CD14-positive monocyte (primary cell): ENCODE data around the gene OR4D1. TPM values are rescaled to one million over a fixed set of nuclear protein-coding genes. Genes with fewer than 3 reads are reported as not detected.

Source experiments
- DNase-seq, 3 donors: peaks; one replicate each; pipeline ENCODE4 v3.0.0-alpha.2; 2011 to 2022
- H2AFZ ChIP-seq: 2 replicates; pipeline ENCODE4 v1.6.0; 2012; ENCODE audit warnings: mild to moderate bottlenecking, low read depth, low read length, inconsistent platforms; ENCODE audit not compliant: insufficient read depth, poor library complexity, severe bottlenecking
- H3K27ac ChIP-seq, 2 donors: 1 replicate in 1 of 2; 2 replicates in 1 of 2; pipeline ENCODE4 v1.5.1; 2012 to 2013; ENCODE audit warnings: low read length in 2 of 2, control low read depth in 1 of 2, inconsistent platforms in 1 of 2, low read depth in 1 of 2, mild to moderate bottlenecking in 1 of 2
- H3K27me3 ChIP-seq, 2 donors: one replicate each; pipeline versions ENCODE4 v1.6.0 to v1.6.1; 2011 to 2013; ENCODE audit warnings: low read length in 2 of 2; ENCODE audit not compliant: control insufficient read depth in 2 of 2, insufficient read depth in 2 of 2
- H3K36me3 ChIP-seq, 2 donors: replicated peaks in 1 of 2; 1 replicate in 1 of 2; 2 replicates in 1 of 2; pipeline versions ENCODE4 v1.5.1 to v1.6.1; 2012 to 2013; ENCODE audit warnings: low read length in 2 of 2, control low read depth in 1 of 2, inconsistent platforms in 1 of 2, mild to moderate bottlenecking in 1 of 2; ENCODE audit not compliant: insufficient read depth in 2 of 2, control insufficient read depth in 1 of 2
- H3K4me1 ChIP-seq, 2 donors: 1 replicate in 1 of 2; 2 replicates in 1 of 2; pipeline versions ENCODE4 v1.5.1 to v1.6.1; 2012 to 2013; ENCODE audit warnings: low read length in 2 of 2, control low read depth in 1 of 2, inconsistent platforms in 1 of 2, mild to moderate bottlenecking in 1 of 2, moderate library complexity in 1 of 2; ENCODE audit not compliant: insufficient read depth in 2 of 2, control insufficient read depth in 1 of 2
- H3K4me2 ChIP-seq: replicated peaks from 2 replicates; pipeline ENCODE3; 2012; ENCODE audit warnings: low read length, moderate library complexity, mild to moderate bottlenecking; ENCODE audit not compliant: poor library complexity, severe bottlenecking; ENCODE audit errors: extremely low read depth
- H3K4me3 ChIP-seq, 3 experiments: fragments of 200-600 bp in 1 of 3; sonication (generic) in 1 of 3; replicated peaks in 1 of 3; 1 replicate in 2 of 3; 2 replicates in 1 of 3; pipeline ENCODE4 v1.5.1; 2011 to 2013; ENCODE audit warnings: low read length in 3 of 3, mild to moderate bottlenecking in 3 of 3, control low read depth in 2 of 3, low read depth in 2 of 3, inconsistent platforms in 1 of 3, moderate library complexity in 1 of 3
- H3K79me2 ChIP-seq: 2 replicates; pipeline ENCODE4 v1.6.0; 2012; ENCODE audit warnings: mild to moderate bottlenecking, control low read depth, inconsistent platforms, low read length, moderate library complexity; ENCODE audit not compliant: insufficient read depth
- H3K9ac ChIP-seq: 2 replicates; pipeline ENCODE4 v1.6.0; 2017; ENCODE audit warnings: low read length, mild to moderate bottlenecking; ENCODE audit not compliant: insufficient read depth, poor library complexity, severe bottlenecking
- H3K9me3 ChIP-seq, 2 donors: replicated peaks in 1 of 2; 1 replicate in 1 of 2; 2 replicates in 1 of 2; pipeline versions ENCODE4 v1.5.1 to v1.6.1; 2012 to 2013; ENCODE audit warnings: low read length in 2 of 2, control low read depth in 1 of 2; ENCODE audit not compliant: control insufficient read depth in 1 of 2, insufficient read depth in 1 of 2
- H4K20me1 ChIP-seq: 2 replicates; pipeline ENCODE4 v1.6.0; 2012; ENCODE audit warnings: mild to moderate bottlenecking, low read length, control low read depth, moderate library complexity; ENCODE audit not compliant: insufficient read depth
- H3K27ac Mint-ChIP-seq, 7 donors: one replicate each; pipeline ENCODE4 v1.8.0; 2020; ENCODE audit warnings: mild to moderate bottlenecking in 7 of 7, mixed read lengths in 7 of 7, moderate library complexity in 6 of 7, inconsistent platforms in 2 of 7
- H3K27me3 Mint-ChIP-seq, 3 donors: one replicate each; pipeline ENCODE4 v1.8.0; 2021 to 2022; ENCODE audit warnings: low read depth in 3 of 3, mild to moderate bottlenecking in 3 of 3, mixed read lengths in 3 of 3, moderate library complexity in 3 of 3, inconsistent platforms in 1 of 3
- H3K36me3 Mint-ChIP-seq, 2 donors: one replicate each; pipeline ENCODE4 v1.8.0; 2020; ENCODE audit warnings: mixed read lengths in 2 of 2, inconsistent platforms in 1 of 2, mild to moderate bottlenecking in 1 of 2
- H3K4me1 Mint-ChIP-seq: one replicate; pipeline ENCODE4 v1.8.0; 2020; ENCODE audit warnings: mild to moderate bottlenecking, mixed read lengths
- H3K4me3 Mint-ChIP-seq, 2 donors: one replicate each; pipeline ENCODE4 v1.8.0; 2020; ENCODE audit warnings: mild to moderate bottlenecking in 2 of 2, mixed read lengths in 2 of 2, moderate library complexity in 1 of 2
- H3K9me3 Mint-ChIP-seq, 7 donors: one replicate each; pipeline ENCODE4 v1.8.0; 2020 to 2022; ENCODE audit warnings: mixed read lengths in 7 of 7, mild to moderate bottlenecking in 6 of 7, moderate library complexity in 6 of 7, inconsistent platforms in 2 of 7
- WGBS: methylation state at CpG from one replicate; pipeline ENCODE4 v1.1.5; 2013; ENCODE audit warnings: missing lambda C conversion rate; ENCODE audit not compliant: insufficient coverage; 5-methylcytosine and 5-hydroxymethylcytosine counted together
- intact Hi-C, 2 donors: fragments of 100-400 bp; cut with micrococcal nuclease; formaldehyde crosslinking; loops; one replicate each; pipeline versions ENCODE4 v1.15.0 to v1.15.1; 2023
- polyA plus RNA-seq, 3 donors: library from polyadenylated mRNA; depleted of rRNA in 1 of 3; unstranded in 2 of 3; stranded (reverse) in 1 of 3; fragments of 300-500 nt in 2 of 3; fragments of >200 nt in 1 of 3; fragmentation: Illumina TruSeq in 2 of 3; gene quantifications; 1 replicate in 2 of 3; 2 replicates in 1 of 3; pipeline ENCODE4 v1.2.3, GENCODE V29; 2012 to 2021
- TF ChIP-seq, protein P1 (sequence below): fragments of 200-600 bp; IDR thresholded peaks from one replicate; pipeline ENCODE4 v1.8.0; 2022; ENCODE audit warnings: antibody characterized with exemption, mild to moderate bottlenecking

The OR4D1 gene
- polyA plus RNA-seq, 3 donors, result 0.03 TPM; not detected in 2

DNA sequence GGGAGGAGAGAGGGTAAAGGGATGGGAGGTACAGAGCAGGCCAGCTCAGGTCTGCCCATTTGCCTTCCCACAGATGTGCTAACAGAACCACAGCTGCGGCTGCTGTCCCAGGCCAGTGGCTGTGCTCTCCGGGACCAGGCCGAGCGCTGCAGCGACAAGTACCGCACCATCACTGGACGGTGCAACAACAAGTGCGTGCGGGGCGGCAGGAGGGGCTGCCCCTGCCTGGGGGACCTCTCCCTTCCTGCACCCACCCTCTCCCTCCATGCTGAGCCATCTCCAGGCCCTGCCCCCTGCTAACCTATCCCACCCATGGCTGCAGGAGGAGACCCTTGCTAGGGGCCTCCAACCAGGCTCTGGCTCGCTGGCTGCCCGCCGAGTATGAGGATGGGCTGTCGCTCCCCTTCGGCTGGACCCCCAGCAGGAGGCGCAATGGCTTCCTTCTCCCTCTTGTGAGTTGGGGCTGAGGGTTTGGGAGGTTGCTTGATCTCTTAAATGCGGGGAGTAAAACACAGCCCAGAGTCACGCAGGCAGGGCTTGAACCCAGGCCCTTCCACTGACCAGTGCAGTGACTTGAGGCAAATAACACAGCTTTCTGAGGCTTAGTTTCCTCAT is 45.6 kb downstream of the OR4D1 start:
- 89% methylated on average over 15 of the region's 18 CpGs for WGBS
- Mint-ChIP-seq H3K27me3 (peaks cover 24 to 36% (median 27%) of the 10 kb centered on the region in 3 donors), H3K9me3 (peaks cover 0 to 2% (median 0%) of the 10 kb centered on the region in 7 donors), H3K36me3 (no peaks in the 10 kb centered on the region), H3K4me3 (no peak overlapping the region), H3K4me1 (peaks cover 5% of the 10 kb centered on the region), H3K27ac (no peak overlapping the region)
- H3K4me1 ChIP-seq, result no peaks in the 10 kb centered on the region
- no peak overlapping the region for H3K9ac ChIP-seq
- no peaks in the 10 kb centered on the region for H4K20me1 ChIP-seq
- no peaks in the 10 kb centered on the region for H3K36me3 ChIP-seq
- intact Hi-C loops, result no loop called here
- no peak overlapping the region for H2AFZ ChIP-seq
- no peak overlapping the region for H3K4me2 ChIP-seq
- H3K27ac ChIP-seq, result no peak overlapping the region
- H3K79me2 ChIP-seq, result no peaks in the 10 kb centered on the region
- no peaks in the 10 kb centered on the region for H3K9me3 ChIP-seq
- no peaks in the 10 kb centered on the region for H3K27me3 ChIP-seq
- H3K4me3 ChIP-seq, result no peak overlapping the region
- DNase-seq, result no peak
- TF ChIP-seq, protein P1, sequence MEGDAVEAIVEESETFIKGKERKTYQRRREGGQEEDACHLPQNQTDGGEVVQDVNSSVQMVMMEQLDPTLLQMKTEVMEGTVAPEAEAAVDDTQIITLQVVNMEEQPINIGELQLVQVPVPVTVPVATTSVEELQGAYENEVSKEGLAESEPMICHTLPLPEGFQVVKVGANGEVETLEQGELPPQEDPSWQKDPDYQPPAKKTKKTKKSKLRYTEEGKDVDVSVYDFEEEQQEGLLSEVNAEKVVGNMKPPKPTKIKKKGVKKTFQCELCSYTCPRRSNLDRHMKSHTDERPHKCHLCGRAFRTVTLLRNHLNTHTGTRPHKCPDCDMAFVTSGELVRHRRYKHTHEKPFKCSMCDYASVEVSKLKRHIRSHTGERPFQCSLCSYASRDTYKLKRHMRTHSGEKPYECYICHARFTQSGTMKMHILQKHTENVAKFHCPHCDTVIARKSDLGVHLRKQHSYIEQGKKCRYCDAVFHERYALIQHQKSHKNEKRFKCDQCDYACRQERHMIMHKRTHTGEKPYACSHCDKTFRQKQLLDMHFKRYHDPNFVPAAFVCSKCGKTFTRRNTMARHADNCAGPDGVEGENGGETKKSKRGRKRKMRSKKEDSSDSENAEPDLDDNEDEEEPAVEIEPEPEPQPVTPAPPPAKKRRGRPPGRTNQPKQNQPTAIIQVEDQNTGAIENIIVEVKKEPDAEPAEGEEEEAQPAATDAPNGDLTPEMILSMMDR, result no peak

- no peak overlapping the region for H2AFZ ChIP-seq
- H3K36me3 Mint-ChIP-seq, result no peaks in the 10 kb centered on the region
- H3K27ac Mint-ChIP-seq, result no peak overlapping the region
- no peak overlapping the region for H3K27ac ChIP-seq
- H3K27me3 Mint-ChIP-seq, result peaks cover 17 to 40% (median 26%) of the 10 kb centered on the region in 3 donors
- H4K20me1 ChIP-seq, result no peaks in the 10 kb centered on the region
- TF ChIP-seq, protein P1, result no peak
- peaks cover 0 to 2% (median 0%) of the 10 kb centered on the region in 7 donors for H3K9me3 Mint-ChIP-seq
- peaks cover 6% of the 10 kb centered on the region for H3K4me1 Mint-ChIP-seq
- H3K9me3 ChIP-seq, result no peaks in the 10 kb centered on the region
- WGBS, result 100% methylated on average over 2 of the region's 5 CpGs
- no peaks in the 10 kb centered on the region for H3K4me1 ChIP-seq
- intact Hi-C loops, result no loop called here
- no peaks in the 10 kb centered on the region for H3K79me2 ChIP-seq
- no peak overlapping the region for H3K4me3 Mint-ChIP-seq
- no peaks in the 10 kb centered on the region for H3K27me3 ChIP-seq
- DNase-seq, result no peak
- H3K4me2 ChIP-seq, result no peak overlapping the region
- H3K9ac ChIP-seq, result no peak overlapping the region
- H3K4me3 ChIP-seq, result no peak overlapping the region
- H3K36me3 ChIP-seq, result no peaks in the 10 kb centered on the region
These were observed 47.4 kb downstream of the OR4D1 start for GRCh38 chr17:58195518-58196123.
